NB4 (cell line): ENCODE results near the gene ARL2BP.
"Not testable (repeated sequence)": the region's sequence is repeated elsewhere in the genome, so short reads cannot be mapped to it uniquely, and the experiment has no call there.

Source experiments
- DNase-seq: peaks from one replicate; pipeline ENCODE4 v3.0.0; 2010; ENCODE audit warnings: low read depth
- H3K4me3 ChIP-seq: one replicate; pipeline ENCODE4 v1.5.1; 2011; ENCODE audit warnings: mild to moderate bottlenecking, low read depth, low read length, moderate library complexity
- MYC ChIP-seq: IDR thresholded peaks from 2 replicates; pipeline ENCODE4 v1.6.1; 2011; ENCODE audit warnings: low read depth, low read length
- POLR2A ChIP-seq: IDR thresholded peaks from 2 replicates; pipeline ENCODE4 v1.6.1; 2011; ENCODE audit warnings: mild to moderate bottlenecking; ENCODE audit not compliant: insufficient read length; ENCODE audit errors: extremely low read depth
- TF ChIP-seq, protein P1 (sequence below): IDR thresholded peaks from one replicate; pipeline ENCODE4 v1.5.1; 2012; ENCODE audit warnings: low read depth, low read length
- TF ChIP-seq, protein P2 (sequence below): IDR thresholded peaks from 2 replicates; pipeline ENCODE4 v1.6.1; 2011; ENCODE audit warnings: low read depth, low read length

The ARL2BP gene

DNA sequence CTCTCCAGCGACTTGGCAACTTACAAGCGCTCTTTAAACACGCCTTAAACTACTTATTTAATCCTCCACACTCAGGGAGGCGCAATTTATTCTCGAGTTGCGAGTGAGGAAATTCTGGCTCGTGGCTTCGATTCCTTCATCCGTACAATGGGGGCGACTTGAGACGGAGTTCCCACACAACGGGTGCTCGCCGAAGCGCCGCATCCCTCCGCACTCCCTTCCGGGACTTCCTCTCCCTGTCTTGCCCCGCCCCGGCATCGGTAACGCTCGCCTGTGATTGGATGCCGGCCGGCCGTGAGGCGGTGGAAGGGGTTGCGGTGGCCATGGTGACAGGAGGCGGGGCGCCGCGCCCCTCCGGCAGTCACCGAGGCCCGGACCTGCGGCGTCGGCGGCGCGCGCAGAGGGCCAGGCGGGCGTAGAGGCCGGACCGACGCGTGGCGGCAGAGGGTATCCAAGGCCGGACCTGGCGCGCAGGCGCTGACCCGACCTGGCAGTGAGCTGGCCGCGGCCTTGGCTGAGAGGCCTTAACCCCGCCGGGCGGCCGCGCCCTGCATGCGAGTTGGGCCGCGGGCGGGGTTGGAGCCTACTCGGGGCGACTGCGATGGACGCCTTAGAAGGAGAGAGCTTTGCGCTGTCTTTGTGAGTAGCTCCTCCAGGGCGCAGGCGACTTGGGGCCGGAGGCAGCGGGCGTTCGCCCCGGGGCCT lies at the start of gene ARL2BP:
Gene ARL2BP, plus strand, starts transcription at position 493 of the 705 bp plus-strand sequence. Its CDS starts 109 bp downstream, at position 602.
- DNase-seq, result peak; percentile 99
- TF ChIP-seq MYC (peak; percentile 22), POLR2A (peak; percentile 76)
- TF ChIP-seq, protein P1, sequence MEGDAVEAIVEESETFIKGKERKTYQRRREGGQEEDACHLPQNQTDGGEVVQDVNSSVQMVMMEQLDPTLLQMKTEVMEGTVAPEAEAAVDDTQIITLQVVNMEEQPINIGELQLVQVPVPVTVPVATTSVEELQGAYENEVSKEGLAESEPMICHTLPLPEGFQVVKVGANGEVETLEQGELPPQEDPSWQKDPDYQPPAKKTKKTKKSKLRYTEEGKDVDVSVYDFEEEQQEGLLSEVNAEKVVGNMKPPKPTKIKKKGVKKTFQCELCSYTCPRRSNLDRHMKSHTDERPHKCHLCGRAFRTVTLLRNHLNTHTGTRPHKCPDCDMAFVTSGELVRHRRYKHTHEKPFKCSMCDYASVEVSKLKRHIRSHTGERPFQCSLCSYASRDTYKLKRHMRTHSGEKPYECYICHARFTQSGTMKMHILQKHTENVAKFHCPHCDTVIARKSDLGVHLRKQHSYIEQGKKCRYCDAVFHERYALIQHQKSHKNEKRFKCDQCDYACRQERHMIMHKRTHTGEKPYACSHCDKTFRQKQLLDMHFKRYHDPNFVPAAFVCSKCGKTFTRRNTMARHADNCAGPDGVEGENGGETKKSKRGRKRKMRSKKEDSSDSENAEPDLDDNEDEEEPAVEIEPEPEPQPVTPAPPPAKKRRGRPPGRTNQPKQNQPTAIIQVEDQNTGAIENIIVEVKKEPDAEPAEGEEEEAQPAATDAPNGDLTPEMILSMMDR, result no peak
- TF ChIP-seq, protein P2, sequence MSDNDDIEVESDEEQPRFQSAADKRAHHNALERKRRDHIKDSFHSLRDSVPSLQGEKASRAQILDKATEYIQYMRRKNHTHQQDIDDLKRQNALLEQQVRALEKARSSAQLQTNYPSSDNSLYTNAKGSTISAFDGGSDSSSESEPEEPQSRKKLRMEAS, result 0 out of 2 replicates have a peak, but pooled peaks have one; percentile 21
- peak within 1 kb of the TSS; percentile 75 for H3K4me3 ChIP-seq

DNA sequence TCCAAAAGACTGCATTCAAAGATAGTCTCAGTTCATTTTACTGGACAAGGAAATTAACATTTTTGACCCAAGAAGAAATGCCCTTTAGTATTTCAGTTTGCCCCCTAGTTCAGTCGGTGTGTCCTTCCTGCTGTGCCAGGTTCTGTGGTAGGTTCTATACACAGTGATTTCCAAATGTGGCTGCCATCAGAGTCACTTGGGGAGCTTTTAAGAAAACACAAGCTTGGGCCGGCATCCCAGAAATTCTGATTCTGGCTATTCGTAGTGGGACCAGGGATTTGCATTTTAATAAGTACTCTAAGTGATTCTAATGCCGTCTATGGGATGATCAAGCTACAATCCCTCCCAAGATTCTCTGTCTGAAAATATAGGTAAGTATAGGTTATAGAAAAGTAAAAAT lies 48.8 kb upstream of the ARL2BP start:
- no peak overlapping the region for H3K4me3 ChIP-seq
- TF ChIP-seq, protein P2, result no peak
- TF ChIP-seq, protein P1, result no peak
- TF ChIP-seq MYC, result no peak
- no peak for DNase-seq

DNA sequence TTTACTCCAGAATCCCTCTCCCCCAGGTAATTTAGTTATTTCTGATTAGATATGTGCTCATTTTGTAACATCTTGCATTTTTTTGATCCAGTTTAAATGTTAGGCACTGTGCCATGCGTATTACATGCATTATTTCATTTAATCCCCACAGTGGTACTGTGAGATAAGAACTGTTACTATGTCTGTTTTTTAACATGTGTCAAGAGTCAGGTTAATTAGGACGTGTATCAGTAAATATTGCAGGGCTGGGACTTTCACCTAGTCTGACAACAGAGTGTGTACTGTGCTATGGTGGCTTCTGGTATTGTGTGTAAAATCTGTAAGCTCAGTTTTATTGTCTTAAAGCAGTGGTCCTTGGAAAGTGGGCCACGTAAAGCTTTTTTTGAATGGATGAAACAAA lies 48.3 kb upstream of the ARL2BP start:
- TF ChIP-seq POLR2A (no peak), MYC (no peak)
- TF ChIP-seq, protein P1, result no peak
- TF ChIP-seq, protein P2, result no peak

DNA sequence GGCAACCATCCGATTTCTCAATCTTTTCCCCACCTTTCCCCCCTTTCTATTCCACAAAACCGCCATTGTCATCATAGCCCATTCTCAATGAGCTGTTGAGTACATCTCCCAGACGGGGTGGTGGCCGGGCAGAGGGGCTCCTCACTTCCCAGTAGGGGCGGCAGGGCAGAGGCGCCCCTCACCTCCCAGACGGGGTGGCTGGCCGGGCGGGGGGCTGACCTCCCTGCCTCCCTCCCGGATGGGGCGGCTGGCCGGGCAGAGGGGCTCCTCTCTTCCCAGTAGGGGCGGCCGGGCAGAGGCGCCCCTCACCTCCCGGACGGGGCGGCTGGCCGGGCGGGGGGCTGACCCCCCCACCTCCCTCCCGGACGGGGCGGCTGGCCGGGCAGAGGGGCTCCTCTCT lies 44.7 kb upstream of the ARL2BP start:
- not testable (repeated sequence) for H3K4me3 ChIP-seq, DNase-seq

More for the DNA sequence above, 48.3 kb upstream of the ARL2BP start:
- no peak for DNase-seq
- H3K4me3 ChIP-seq, result no peak overlapping the region

DNA sequence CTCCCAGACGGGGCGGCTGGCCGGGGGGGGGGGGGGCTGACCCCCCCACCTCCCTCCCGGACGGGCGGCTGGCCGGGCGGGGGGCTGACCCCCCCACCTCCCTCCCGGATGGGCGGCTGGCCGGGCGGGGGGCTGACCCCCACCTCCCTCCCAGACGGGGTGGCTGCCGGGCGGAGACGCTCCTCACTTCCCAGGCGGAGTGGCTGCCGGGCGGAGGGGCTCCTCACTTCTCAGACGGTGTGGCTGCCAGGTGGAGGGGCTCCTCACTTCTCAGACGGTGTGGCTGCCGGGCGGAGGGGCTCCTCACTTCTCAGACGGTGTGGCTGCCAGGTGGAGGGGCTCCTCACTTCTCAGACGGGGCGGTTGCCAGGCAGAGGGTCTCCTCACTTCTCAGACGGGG lies 44.1 kb upstream of the ARL2BP start:
- H3K4me3 ChIP-seq, DNase-seq: not testable (repeated sequence)

DNA sequence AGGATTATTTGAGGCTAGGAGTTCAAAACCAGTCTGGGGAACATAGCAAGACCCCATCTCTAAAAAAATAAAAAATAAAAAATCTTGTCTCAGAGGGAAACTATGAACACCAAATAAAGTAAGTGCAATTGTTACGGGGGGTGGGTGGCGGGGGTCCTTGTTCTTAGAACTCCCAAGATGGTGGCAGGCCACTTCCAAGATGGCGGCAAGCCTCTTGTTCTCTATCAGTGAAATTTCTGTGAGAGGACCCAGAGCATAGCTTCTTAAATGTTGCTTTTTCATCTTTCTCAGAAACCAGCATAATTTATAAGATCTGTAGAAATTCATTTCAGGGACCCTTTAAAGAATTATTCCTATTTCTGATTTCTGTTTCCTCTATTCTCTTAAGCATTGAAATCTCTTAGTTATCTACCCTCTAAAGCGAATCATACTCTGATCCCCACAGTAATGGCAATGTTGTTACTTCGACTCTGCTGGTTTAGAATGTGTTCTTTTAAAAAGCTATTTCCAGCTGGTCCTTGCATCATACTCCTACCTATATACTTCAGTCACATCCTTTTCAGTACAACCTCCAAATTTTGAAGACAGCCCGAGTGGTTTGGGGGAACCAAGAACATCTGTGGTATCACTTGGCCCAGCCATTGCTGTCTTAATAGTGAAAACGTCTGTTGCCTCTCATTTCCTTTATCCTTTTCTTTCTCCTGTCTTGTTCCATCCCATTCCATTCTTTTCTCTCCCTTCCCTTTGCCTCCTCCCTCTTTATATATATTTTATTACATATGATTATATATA lies 42.8 kb upstream of the ARL2BP start:
- DNase-seq, result no peak
- TF ChIP-seq MYC, result no peak
- no peak for TF ChIP-seq POLR2A
- TF ChIP-seq, protein P1, result no peak
- TF ChIP-seq, protein P2, result no peak

More for the DNA sequence above, 42.8 kb upstream of the ARL2BP start:
- H3K4me3 ChIP-seq, result no peak overlapping the region
